Measurements from ENCODE around the gene TARS2. TPM values are rescaled to one million over a fixed set of nuclear protein-coding genes. Genes with fewer than 3 reads are reported as not detected.

TARS2 gene
- total RNA-seq, 1 experiment from 2014 or later: 32.4 TPM

DNA sequence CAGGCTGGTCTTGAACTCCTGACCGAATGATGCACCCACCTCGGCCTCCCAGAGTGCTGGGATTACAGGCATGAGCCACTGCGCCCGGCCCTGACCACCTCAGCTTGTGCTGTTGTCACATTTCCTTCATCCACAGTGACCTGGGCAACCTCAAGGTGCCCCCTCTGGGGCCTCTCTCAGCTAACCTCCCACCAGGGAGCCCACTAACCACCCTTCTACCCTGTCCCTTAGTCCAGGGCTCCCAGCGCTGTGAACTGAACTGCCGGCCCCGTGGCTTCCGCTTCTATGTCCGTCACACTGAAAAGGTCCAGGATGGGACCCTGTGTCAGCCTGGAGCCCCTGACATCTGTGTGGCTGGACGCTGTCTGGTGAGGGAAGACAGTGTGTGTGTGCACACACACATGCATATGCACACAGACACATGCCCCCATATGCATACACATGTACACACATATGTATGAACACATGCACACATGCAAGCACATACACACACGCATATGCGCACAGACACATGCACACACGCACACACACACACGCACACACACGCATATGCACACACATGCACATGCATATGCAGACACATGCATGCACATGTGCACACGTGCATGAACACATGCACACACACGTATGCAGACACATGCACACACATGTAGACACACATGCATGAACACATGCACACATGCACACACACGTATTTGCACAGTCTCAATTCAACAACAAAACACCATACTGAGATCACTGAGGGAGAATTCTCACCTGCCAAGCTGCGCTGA, 68.2 kb downstream of the TARS2 start:
- no peak for DNase-seq (ENCODE audit: low read depth)

DNA sequence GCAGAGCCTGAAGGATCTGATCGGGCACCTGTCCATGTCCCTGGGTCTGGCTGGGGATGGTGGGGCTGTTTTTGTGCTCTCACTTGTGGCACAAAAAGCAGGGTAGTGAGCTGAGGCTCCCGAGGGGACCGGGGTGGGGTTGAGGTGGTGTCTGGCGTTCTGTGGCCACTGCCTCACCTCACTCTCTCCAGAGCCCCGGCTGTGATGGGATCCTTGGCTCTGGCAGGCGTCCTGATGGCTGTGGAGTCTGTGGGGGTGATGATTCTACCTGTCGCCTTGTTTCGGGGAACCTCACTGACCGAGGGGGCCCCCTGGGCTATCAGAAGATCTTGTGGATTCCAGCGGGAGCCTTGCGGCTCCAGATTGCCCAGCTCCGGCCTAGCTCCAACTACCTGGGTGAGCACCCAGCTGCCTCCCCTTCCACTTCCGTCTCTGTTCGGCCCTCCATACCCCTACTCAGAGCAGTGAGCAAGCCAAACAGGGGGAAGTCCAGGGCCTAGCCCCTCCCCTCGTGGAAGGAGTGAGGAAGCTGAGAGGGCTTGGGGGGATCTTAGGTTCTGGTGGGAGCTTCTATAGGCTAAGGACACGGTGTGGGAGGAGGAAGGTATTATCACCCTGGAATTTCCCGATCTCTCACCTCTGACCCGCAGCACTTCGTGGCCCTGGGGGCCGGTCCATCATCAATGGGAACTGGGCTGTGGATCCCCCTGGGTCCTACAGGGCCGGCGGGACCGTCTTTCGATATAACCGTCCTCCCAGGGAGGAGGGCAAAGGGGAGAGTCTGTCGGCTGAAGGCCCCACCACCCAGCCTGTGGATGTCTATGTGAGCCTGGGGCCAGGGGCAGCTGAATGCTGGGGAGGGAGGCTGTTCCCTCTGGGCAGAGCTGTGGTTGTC, 69.0 kb downstream of the TARS2 start:
- no peak for DNase-seq (ENCODE audit: low read depth)

DNA sequence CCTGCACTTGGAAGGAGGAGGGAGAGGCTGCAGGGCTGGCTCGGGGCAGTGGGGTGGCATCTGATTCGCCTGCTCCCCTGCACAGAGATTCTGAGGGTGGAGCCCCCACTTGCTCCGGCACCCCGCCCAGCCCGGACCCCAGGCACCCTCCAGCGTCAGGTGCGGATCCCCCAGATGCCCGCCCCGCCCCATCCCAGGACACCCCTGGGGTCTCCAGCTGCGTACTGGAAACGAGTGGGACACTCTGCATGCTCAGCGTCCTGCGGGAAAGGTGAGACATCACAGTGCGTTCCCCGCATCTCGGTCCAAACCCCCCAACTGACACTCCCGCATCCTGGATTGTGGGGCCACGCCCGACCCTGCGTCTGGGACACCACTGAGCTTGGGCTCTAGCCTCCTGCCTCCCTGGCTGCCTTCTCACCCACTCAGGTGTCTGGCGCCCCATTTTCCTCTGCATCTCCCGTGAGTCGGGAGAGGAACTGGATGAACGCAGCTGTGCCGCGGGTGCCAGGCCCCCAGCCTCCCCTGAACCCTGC, 69.9 kb downstream of the TARS2 start:
- no peak for DNase-seq (ENCODE audit: low read depth)

Other genes with a start within 250 kb of the TARS2 start
- not detected in 2 replicates for gene CA14, start 229.6 kb upstream of the TARS2 start, total RNA-seq (2014; rRNA removed; shearing (Covaris generic))
- 92.8 and 107 TPM in 2 replicates for gene APH1A, start 218.4 kb upstream of the TARS2 start, total RNA-seq (2014; rRNA removed; shearing (Covaris generic))
- 1.9 and 4.8 TPM in 2 replicates for gene C1orf54, start 214.6 kb upstream of the TARS2 start, total RNA-seq (2014; rRNA removed; shearing (Covaris generic))
- gene CIART, start 204.9 kb upstream of the TARS2 start, total RNA-seq (2014; rRNA removed; shearing (Covaris generic)): 11.8 and 12.0 TPM in 2 replicates
- 55.9 and 62.8 TPM in 2 replicates for gene MRPS21, start 193.6 kb upstream of the TARS2 start, total RNA-seq (2014; rRNA removed; shearing (Covaris generic))
- gene PRPF3, start 165.9 kb upstream of the TARS2 start, total RNA-seq (2014; rRNA removed; shearing (Covaris generic)): 37.9 and 40.5 TPM in 2 replicates
- gene RPRD2, start 123.3 kb upstream of the TARS2 start, total RNA-seq (2014; rRNA removed; shearing (Covaris generic)): 7.7 and 10.3 TPM in 2 replicates
- 110 and 139 TPM in 2 replicates for gene ECM1, start 20.7 kb downstream of the TARS2 start, total RNA-seq (2014; rRNA removed; shearing (Covaris generic))
- not detected in 2 replicates for gene FALEC, start 28.3 kb downstream of the TARS2 start, total RNA-seq (2014; rRNA removed; shearing (Covaris generic))
- gene ADAMTSL4, start 62.0 kb downstream of the TARS2 start, total RNA-seq (2014; rRNA removed; shearing (Covaris generic)): 0.60 and 1.1 TPM in 2 replicates
- 119 and 124 TPM in 2 replicates for gene MCL1, start 92.2 kb downstream of the TARS2 start, total RNA-seq (2014; rRNA removed; shearing (Covaris generic))
- gene ENSA, start 142.2 kb downstream of the TARS2 start, total RNA-seq (2014; rRNA removed; shearing (Covaris generic)): 75.2 and 85.5 TPM in 2 replicates
- gene GOLPH3L, start 209.7 kb downstream of the TARS2 start, total RNA-seq (2014; rRNA removed; shearing (Covaris generic)): 9.3 and 9.4 TPM in 2 replicates
- not detected in 2 replicates for gene HORMAD1, start 233.5 kb downstream of the TARS2 start, total RNA-seq (2014; rRNA removed; shearing (Covaris generic))

Measured in RPMI7951 (cell line).